Activated CD4-positive, alpha-beta T cell treated with anti-CD3 and anti-CD28 coated beads, Interleukin-2, amount 50 U/mL, for 24 hours (primary cell): Measurements from ENCODE around the gene TPR.
"Not testable (repeated sequence)": the region's sequence is repeated elsewhere in the genome, so short reads cannot be mapped to it uniquely, and the experiment has no call there.

Experiments used
- DNase-seq, 2 donors: peaks; one replicate each; pipeline ENCODE4 v3.0.0-alpha.2; 2020; ENCODE audit warnings: low read depth in 1 of 2, low spot score in 1 of 2

TPR gene

GRCh38 chr1:186375152-186375928, at the start of gene TPR, which contains the start of gene ODR4:
TSS of gene TPR (minus strand) at chr1:186375253. CDS start at chr1:186375028, 225 bp downstream.
TSS of gene ODR4 (plus strand) at chr1:186375838. CDS start at chr1:186379786, 3,948 bp downstream.
- DNase-seq: peak; percentile 92 to 95

- DNase-seq: no peak
These were observed 49.5 kb upstream of the TPR start for GRCh38 chr1:186424539-186424938.

DNA sequence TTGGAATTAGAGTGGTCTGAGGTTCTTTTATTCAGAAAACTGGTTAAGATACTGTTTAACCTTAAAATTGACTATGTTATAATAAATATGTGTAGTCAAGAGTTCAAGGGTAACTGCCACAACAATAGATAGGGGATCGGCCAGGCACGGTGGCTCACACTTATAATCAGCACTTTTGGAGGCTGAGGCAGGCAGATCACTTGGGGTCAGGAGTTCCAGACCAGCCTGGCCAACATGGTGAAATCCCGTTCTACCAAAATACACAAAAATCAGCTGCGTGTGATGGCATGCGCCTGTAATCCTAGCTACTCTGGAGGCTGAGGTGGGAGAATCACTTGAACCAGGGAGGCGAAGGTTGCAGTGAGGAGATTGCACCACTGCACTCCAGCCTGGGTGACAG, 46.4 kb upstream of the TPR start:
- no peak for DNase-seq

GRCh38 chr1:186420923-186421322, 45.9 kb upstream of the TPR start:
- DNase-seq: no peak

GRCh38 chr1:186420311-186420710, 45.3 kb upstream of the TPR start:
- DNase-seq: no peak

DNA sequence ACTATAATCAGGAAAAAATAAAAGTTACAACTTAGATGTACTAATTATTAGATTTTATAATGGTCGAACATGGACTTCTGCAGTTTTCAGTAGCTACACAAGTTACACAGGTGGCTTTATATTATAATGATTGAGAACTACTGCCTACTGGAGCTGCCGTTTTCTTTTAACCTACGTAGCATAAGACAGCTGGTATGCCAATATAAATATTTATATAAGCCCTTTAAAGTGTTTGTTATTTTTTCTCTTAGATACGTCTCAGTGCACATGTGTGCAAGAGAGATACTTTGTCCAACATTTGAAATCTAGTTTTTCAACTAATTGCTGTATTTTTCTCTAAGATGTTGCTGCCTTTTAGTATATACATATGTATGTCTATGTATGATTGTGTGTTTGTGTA, 43.5 kb upstream of the TPR start:
- DNase-seq: no peak

GRCh38 chr1:186413319-186413718, 38.3 kb upstream of the TPR start:
- no peak for DNase-seq

- DNase-seq: no peak
These were observed 34.0 kb upstream of the TPR start for GRCh38 chr1:186409091-186409490.

GRCh38 chr1:186404454-186405051, 29.5 kb upstream of the TPR start:
- DNase-seq: no peak

- DNase-seq: no peak
These were observed 28.6 kb upstream of the TPR start for GRCh38 chr1:186403632-186404031.

GRCh38 chr1:186401446-186401845, 26.4 kb upstream of the TPR start:
- DNase-seq: not testable (repeated sequence)

DNA sequence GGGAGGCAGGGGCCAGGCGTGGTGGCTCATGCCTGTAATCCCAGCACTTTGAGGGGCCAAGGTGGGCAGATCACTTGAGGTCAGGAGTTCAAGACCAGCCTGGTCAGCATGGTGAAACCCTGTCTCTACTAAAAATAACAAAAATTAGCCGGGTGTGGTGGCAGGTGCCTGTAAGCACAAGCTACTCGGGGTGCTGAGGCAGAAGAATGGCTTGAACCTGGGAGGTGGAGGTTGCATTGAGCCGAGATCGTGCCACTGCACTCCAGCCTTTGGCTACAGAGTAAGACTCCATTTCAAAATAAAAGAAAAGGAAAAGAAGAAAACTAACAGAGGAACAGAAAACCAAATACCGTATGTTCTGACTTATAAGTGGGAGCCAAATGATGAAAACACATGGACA, 17.7 kb upstream of the TPR start:
- not testable (repeated sequence) for DNase-seq

GRCh38 chr1:186391841-186392240, 16.8 kb upstream of the TPR start:
- DNase-seq: no peak

- no peak for DNase-seq
These were observed 15.9 kb upstream of the TPR start for GRCh38 chr1:186390925-186391324.

DNA sequence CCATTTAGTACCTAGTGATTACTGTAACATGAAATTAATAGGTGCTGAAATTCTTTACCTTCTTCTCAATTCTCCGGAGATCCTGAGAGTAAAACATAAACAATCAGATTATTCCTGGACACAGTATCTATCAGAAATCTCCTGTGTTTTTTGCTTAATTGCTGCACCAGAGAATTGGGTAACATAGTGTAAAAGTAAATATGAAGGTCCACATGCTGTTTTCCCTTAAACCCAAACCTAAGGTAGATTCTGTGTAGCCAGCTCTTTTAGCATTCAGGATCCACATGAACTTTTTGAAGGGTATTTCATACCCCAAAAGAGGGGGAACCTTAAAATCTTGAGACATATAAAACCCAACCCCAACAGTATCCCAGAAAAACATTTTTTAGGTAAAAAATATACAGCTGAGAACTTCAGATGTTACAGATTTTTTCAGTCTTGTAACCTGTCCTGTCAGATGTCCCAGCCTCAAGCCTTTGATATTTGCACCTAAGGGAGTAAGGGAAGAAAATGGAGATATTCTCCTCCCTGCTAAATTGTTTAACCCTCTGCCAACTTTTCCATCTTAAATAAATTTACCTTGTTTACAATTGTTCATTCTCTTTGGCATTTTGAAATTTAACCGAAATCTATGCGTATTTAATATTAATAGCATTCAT, 11.8 kb upstream of the TPR start:
- no peak for DNase-seq

- no peak for DNase-seq
These were observed 871 bp upstream of the TPR start for GRCh38 chr1:186375929-186376319.

DNA sequence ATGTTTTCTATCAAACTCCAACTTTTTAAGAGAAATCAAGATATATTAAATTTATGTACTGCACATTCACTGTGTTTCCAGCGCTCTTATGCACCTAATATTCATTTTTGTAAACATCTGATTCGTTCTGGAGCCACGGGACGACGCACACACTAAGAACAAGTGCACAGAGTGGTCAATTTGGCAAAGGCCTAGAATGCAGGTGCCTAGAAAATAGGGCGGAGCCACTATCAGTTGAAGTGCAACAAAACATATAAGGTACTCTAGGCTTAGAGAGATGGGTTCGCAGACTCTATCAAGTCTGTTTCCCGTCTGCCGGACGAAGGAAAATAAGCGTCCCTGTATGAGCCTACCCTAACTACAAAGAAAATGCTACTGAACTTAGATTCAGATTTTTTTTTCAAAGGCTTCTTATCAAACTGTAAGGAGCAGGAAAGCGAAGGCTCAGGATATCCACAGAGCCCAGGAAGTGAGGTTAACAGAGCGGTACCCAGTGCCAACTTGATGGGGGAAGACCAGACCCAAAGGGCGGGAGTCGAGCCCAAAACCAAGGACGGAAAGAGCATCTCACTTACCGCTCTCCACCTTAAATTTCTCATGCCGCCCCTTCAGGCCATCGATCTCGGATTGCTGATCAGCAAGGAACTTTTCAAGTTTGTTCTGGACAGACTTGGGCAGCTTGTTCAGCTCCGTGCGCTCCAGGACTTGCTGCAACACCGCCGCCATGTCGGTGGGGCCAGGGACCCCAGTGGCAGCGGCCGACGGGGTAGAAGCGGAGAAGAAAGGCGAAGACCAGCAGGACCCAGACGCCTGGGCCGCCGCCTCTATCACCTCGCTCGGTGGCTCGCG, 526 bp downstream of the TPR start:
- DNase-seq: peak in 1 of 2 donors; percentile 11

- not testable (repeated sequence) for DNase-seq
These were observed 27.0 kb downstream of the TPR start for GRCh38 chr1:186347837-186348691.

GRCh38 chr1:186340772-186341171, 34.3 kb downstream of the TPR start:
- DNase-seq: no peak

- DNase-seq: no peak
These were observed 37.5 kb downstream of the TPR start for GRCh38 chr1:186337554-186337953.
